Tongue (tissue), 2 donors: ENCODE measurements around the gene PIGZ. TPM values are rescaled to one million over a fixed set of nuclear protein-coding genes. Genes with fewer than 3 reads are reported as not detected.

ENCODE experiments used
- DNase-seq: peaks from one replicate; pipeline ENCODE4 v3.0.0-alpha.2; 2015
- total RNA-seq: library from RNA; depleted of rRNA; stranded (reverse); fragments of >200 nt; gene quantifications from one replicate; pipeline ENCODE4 v1.2.3, GENCODE V29; 2014

PIGZ gene
- total RNA-seq, result 2.4 TPM

DNA sequence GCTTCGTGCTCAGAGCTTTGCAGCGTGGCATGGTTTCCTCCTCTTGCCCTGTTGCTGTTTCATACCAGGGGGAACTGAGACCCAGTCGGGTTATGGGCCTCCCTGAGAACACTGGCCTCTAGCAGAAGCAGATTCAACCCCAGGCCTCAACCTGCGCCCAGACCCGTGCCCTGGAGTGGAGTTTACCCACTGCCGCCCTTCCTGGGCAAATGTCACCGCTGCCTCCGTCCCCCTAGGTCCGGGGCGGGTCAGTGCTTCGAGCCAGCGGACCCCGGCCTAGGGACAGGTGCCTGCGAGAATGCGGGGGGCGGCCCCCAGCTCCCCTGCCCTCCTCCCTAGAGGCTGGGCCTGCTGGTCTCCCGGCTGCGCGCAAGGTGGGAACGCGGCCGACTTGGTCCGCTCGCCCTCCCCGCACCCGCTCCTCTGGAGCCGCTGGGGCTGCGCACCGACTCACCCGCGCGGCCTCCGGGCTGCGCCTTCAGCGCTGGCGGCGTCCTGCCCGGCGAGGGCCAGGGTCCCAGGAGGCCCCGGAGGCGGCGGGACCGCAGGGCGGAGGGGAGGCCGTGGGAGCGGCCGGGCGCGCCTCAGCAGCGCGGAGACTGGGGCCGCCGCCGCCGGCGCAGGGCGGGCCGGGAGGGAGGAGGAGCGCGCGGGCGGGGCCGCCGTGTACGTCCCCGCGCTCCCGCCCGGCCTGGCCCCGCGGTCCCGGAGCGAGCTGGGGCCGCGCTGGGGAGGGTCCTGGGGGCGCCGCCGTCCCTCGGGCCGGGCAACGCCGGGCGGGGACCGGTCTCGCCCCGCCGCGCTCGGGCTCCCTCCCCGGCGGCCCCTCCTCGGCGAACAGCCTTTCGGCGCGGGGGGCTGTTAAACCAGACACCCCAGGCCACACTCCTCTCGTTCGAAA lies at the start of gene PIGZ:
Gene PIGZ (minus strand): TSS at position 601 of the 901 bp plus-strand sequence. CDS start 16,802 bp downstream, outside the sequence.
- peak; percentile 44 for DNase-seq

DNA sequence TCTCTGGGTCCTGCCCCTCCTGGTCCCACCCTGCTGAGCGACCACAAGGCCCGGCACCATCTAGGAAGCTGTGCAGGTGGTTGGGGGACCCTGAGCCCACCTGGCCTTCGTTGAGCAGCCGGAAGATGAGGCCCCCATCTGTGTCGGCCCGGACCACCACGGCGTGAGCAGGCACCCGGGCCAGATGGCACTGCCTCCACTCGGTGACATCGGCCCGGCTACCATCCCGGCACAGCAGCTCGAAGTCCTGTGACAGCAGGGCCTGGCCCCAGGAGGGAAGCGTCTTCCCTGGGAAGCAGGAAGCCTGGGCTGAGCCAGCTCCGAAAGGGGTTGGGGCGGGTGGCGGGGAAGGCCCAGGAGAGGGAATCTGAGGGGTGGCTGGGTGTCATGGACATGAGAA lies 48.4 kb upstream of the PIGZ start:
- DNase-seq, result no peak

DNA sequence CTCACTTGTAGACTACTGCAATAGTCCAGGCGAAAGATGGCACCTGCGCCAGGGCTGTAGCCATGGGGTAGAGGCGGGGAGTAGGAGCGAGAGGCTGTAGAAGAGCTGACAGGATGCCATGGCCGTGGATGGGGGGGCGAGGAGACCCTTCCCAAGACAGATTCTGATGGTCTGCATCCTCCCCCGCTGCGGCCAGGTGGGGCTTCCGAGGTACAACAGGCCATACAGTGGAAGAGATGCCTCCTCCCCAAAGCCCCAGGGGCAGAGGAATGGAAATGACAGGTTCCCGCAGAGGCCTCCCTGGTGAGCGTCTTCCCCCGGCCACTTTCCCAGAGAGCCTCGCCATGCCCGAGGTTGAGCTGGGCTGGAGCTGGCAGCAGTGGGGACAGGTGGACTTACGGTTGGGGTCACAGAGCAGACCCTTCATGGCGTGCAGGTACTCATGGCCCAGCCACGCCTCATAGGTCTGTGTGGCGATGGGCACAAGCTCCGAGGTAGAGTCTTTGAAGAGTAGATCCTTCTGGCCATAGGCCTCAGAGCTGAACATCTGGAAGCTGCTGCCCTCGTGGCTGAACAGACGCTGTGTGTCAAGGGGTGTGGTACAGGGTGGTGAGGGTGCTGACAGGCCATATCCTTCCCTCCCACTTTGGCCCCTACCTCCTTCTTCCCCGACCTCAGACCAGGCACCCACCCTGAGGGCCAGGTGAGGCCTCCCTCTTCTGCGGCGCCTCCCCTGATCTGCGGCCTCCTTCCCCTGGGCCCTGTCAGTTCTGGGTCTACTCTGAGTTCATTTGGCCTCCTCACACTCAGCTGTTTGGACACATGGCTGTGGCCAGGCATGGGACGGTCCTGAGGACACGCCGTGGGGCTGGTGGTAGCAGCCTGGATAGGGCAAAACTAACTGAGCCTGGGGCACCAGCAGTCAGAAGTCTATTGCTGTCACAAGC lies 47.4 kb upstream of the PIGZ start:
- no peak for DNase-seq

DNA sequence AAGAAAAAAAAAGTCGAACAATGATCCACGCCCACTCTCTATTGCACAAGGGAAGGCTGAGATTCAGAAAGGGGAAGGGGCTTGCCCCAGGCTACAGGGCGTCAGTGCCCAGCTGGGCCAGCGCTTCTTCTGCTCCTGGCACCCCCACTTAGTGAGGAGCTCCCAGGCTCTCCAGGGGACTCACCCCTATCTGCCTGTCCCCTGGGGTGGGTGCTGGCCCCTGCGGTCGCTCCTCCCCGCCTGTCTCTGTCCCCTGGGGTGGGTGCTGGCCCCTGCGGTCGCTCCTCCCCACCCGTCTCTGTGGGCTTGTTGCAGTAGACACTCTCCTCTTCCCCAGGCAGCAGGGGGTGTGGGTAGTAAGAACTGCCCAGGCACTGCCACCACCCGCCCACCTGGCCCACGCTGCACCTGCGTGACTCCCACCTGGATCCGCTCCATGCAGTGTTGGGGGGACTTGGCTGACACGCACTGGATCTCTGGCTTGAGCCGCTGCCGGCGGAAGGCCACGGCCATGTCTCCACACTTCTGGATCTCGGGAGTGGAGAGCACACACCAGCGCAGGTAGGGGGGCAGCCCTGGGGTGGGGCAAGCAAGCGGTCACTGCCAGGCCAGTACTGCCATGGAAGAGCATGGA lies 46.4 kb upstream of the PIGZ start:
- DNase-seq, result no peak

DNA sequence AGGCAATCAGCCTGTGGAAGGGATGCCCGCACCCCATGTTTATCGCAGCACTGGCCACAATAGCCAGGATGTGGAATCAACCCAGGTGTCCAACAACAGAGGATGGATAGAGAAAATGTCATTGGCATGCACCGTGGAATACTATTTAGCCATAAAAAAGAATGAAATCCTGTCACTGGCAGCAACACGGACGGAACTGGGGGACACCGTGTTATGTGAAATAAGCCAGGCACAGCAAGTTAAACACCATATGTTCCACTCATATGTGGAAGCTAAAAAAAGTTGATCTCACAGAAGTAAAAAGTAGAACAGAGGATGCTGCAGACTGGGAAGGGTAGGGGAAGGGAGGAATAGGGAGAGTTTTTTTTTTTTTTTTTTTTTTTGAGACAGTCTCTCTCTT lies 45.4 kb upstream of the PIGZ start:
- no peak for DNase-seq

GRCh38 chr3:197012540-197012883 lies 43.9 kb upstream of the PIGZ start:
- DNase-seq, result no peak

GRCh38 chr3:197011780-197012539 lies 43.3 kb upstream of the PIGZ start:
- no peak for DNase-seq

DNA sequence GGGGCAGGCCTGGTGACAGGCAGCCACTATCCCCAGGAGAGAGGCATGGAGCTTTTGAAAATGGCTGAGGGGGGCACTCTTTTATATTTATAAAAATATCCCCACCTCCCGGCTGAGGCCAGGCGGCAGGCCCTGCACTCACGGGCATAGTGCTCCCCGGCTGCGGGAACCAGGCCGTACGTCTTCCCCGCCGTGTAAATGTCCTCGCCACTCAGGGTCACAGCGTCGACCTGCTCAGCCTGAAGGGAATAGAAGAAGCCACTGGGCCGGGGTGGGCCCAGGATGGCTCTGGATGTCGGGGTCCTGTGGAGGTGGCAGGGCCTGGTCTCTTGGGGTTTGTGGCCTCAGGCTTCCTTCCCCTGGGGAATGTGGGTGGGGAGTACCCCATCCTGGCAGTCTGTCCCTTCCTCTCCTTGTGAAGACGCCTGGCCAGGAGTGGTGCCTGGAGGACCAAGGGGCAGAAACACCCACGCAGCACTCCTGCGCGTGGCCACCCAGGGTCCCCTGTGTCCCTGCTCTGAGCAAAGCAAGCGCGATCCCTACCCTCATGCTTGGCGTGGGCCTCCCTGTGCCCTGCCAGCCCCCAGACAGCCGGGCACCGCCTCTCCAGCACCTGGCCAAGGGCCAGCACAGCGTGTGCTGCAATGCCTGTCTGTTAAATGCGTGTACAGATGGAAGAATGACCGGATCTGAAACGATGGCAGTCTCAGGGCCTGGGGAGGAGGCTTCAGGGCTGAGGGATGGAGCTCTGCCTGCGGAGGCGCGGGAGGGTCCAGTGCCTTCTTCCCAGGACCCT lies 42.1 kb upstream of the PIGZ start:
- peak; percentile 68 for DNase-seq

- no peak for DNase-seq
Measured at GRCh38 chr3:197009532-197010019, 40.9 kb upstream of the PIGZ start.

DNA sequence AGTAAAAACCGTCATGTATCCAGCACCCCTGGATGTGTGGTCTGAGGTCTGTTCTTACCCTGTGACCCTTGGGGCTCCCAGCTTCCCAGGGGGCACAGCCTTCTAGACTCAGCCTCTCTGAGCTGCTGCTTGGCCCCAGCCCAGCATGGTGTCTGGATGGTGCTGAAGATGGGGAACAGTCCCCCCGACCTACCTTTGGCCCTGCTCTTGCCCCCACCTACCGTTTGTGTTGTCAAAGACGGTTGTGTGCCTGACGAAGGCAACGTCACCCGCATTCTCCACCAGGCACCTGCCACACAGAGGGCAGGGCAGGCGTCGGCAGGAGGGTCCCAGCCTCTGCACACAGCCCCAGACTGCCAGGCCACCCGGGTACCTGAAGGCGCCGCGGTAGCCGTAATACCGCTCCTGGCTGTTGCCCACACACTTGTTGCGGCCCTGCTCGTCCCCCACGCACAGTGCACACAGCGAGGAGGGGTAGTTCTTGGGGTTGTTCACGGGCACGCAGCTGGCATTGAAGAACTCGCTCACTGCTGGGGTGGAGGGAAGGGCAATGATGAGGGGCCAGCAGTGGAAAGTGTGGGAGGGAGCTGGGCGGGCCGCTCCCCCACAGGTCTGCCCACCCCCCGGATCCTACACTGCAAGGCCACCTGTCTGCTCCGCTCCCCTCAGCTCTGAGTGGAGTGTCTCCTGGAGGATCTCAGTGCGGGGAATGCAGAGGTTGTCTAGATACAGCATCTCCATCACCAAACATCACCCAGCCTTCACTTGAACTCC lies 40.0 kb upstream of the PIGZ start:
- no peak for DNase-seq

DNA sequence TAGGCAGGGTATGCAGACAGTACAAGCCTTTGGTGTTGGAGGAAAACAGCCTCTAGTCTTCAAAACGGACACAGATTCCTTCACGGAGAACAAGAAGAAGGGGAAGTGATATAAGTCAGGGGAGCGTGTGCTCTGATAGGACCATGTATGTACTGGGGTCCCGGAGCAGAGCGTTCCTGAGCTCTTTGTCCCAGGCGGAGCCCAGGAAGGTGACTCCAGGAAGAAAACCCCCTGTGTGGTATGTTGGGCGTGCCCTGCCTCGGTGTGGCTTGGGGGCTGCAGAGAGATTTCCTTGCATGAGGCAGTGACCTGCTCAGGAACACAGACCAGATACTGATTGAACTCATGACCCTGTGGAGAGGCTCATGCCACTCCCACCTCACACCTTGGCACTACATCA lies 39.3 kb upstream of the PIGZ start:
- no peak for DNase-seq

DNA sequence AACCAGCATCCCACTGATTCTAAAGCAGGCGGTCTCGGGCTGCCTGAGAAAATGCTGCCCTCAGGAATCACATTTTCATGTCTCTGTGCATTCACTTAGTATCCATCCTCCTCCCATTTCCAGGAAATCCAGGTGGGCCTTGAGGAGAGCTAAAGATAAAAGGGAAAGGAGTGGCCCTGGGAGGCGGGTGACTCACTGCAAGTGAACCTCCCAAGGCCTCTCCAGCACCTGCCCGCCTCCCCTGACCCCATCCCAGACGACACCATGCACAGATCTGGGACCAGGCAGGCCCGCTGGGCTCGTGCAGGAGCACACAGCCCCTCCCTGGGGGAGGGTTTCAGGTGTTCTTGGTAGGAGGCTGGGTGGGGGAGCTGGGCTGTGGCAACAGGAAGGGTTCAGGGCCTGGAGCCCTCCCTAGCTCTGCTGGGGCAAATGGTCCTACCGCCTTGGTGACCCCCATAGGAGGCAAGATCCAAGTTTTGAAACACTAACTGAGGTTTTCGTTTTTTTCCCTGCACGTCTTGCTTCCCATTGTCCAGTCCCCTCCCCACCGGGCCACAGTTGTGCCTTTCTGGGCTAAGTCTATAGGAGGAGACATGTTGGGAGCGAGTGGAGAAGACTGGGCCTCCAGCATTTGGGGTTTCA lies 38.8 kb upstream of the PIGZ start:
- no peak for DNase-seq

DNA sequence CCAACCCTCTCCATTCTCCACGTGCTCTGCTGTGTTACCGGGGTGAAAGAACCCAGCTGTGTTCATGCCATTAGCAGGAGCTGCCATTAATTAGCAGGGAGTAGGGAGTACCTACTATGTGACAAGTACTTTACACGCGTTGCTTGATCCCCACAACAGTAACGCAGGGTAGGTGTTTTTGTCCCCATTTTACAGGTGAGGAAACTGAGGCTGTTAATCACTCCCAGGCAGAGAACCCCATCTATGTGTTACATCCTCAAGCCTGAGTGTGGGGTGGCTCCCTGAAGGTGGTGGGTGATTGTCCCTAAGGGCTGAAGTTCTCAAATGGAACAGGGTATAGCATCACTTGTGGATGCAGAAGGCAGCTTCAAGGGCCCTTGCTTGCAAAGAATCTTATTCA lies 38.2 kb upstream of the PIGZ start:
- DNase-seq, result no peak

DNA sequence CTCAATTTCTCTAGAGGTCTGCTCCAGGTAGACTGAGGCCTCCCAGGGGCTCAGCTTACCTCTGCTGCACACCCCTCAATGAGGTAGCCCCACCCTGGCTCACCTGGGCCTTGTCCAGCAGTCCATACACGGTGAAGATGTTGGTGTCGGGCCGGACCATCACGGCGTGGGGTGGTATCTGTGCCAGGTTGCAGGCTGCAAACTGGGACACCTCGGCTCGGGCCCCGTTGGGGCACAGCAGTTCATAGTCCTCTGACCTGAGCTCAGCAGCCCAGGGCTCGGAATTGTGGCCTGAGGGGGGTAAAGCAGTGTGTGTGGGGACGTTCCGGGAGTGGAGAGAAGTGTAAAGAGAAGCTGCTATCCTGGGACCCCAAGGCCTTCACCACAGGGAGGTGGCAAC lies 37.8 kb upstream of the PIGZ start:
- no peak for DNase-seq

GRCh38 chr3:197003461-197004385 lies 35.1 kb upstream of the PIGZ start:
- DNase-seq, result peak; percentile 44

GRCh38 chr3:197002701-197003454 lies 34.2 kb upstream of the PIGZ start:
- DNase-seq, result peak; percentile 79

GRCh38 chr3:197001972-197002700 lies 33.5 kb upstream of the PIGZ start:
- DNase-seq, result peak; percentile 48
